NCI-H2029 treated with DMSO at 0.1 percent for 48 hours (cell line): ENCODE measurements around the gene METTL24.
"Not testable (repeated sequence)": the region's sequence is repeated elsewhere in the genome, so short reads cannot be mapped to it uniquely, and the experiment has no call there.

Experiments
- DNase-seq: peaks from one replicate; lab custom pipeline; 2025; lab: John Stamatoyannopoulos, UW

Gene METTL24

DNA sequence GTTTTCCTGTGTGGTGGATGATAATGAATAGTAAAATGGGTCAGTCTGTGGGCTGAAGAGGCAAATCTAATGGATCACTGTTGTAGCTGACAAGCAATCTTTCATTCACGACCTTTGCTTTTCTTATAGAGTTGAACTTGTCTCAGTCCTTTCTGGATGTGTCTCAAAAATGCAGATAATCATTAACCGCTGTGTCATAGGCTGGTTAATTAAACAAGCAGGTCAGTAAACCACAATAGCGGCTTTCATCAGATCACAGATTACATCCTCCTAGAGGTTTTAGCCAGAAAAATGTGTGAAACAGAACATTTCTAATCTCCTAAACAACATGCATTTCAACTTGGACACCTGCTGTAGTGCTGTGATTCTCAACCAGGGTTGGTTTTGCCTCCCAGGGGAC, 2.5 kb upstream of the METTL24 start:
- DNase-seq = no peak

DNA sequence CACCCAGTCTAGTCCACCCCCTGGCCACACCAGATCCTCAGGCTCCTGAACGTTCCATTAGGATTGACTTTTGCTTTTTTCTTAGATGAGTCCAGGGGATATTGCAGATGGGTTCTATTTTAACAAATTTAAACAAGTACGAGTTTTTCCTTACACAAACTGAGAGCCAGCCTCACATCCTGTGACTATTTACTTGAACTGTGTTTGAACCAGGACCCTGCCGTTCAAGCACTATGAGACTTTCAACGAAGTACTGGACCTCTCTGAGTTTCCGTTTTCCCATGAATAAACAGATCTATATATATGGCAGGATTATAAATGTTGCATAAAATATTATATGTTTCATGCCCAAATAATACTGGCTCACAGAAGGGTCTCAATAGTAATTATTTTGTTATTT, 1.4 kb upstream of the METTL24 start:
- no peak for DNase-seq

DNA sequence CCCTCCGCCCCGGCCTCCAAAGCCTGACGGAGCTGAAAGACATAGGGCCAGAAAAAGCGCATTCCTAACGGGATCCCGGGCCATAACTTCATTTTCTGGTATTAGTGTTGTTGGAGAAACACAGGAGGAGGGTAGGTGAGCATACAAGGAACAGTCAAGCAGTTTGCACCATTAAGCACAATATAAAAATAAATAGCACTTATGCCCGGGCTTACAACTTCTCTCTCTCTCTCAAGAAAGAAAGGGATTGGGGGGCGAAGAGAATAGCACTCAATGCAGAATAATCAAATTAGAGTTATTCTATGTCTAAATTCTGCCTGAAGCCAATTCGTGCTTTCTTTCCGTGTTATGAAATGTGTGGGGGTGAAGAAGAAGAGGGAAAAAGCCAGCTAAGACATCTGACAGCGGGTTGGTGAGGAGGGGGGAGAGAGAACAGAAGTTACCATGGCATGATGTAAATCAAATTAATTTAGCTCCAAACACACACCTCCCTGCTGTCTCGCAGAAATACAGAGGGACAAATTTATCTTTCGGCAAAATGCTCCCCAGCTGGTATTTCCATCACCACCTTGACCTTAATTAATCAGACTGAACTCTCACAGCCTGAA, 508 bp upstream of the METTL24 start:
- no peak for DNase-seq

DNA sequence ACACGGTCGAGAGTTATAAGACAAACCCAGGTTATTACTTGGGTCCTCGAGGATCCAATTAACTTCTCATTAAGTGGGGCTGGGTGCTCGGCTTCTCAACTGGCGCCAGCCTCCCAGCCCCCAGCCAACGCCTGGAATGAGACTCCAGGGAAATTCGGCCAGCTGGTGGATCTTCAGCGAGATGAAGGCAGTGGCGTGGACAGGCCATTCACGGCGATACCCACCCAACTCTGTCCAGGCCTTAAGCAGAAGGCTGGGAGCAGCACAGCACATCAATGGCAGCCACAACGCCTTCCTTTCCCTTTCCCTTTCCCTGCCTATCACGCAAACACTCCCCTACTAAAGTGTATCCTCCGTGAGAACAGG, 868 bp downstream of the METTL24 start:
- DNase-seq = no peak

DNA sequence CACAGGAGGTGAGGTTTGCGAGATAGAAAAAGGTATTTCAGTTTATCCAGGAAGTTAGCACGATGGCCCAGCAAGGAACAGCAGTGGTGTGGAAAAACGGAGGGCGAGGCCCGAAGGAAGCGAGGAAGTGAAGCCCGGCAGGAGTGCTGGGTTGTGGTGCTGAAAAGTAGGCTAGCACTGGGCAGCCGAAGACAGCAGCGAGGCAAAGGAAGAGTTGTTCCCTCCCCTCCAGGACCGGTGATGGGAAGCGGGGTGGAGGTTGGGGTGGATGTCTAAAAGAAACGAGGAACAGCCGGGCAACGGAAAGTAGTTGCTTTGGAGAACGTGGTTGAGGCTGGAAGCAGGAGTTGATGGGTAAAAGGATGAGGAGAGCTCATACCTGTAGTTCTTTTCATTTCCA, 1.4 kb downstream of the METTL24 start:
- DNase-seq = no peak

DNA sequence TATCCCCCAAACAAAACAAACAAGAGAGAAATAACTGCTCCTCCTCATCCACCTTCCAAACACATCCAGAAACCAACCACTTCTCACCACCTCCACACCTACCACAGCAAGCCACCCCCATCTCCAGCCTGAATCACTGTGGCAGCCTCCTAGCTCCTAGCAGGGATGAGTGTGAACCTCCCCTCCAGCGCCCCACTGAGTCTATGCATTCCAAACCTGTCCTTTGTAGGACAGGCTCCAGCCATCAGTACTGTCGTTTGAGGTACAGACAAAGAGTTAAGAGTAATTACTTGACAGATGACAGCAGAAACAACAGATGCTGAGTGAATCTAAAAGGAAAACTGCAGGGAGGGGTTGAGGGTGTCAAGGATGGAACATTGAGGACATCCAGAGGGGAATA, 2.4 kb downstream of the METTL24 start:
- no peak for DNase-seq

DNA sequence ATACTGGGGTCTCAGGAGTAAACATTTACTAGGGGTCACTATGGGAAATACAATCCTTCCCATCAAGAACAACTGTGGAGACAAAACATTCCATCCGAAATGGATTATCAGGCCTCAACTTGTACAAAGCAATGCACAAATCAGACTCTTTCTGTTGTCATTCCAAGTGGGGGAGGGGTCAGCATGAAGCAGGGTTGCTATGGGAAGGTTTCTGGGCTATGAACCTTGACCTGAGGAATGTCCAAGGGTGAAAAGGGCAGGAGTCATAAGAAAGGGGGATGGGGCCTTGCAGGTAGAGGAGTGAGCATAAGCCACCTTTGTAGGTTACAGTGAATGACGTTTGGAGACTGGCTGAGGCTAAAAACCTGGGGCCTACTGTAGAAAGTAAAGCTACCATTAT, 3.1 kb downstream of the METTL24 start:
- no peak for DNase-seq

DNA sequence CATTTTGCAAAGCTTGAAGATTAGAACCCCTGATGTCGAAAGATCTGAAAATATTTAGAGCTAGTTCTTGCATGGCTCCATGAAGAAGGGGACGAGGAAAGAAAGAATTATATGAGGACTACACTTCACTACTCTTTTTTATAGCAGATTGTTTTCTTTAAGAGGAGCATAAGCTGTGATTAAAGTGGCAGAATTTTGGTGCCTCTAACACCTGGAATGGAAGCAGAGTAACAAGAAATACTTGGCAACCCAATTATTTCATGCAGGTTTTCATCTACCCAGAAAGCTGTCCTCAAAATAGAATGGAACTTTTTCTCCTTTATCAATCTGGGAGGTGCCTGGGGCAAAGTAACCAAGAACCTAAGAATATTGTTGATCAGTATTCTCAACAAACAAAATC, 4.0 kb downstream of the METTL24 start:
- DNase-seq = no peak

DNA sequence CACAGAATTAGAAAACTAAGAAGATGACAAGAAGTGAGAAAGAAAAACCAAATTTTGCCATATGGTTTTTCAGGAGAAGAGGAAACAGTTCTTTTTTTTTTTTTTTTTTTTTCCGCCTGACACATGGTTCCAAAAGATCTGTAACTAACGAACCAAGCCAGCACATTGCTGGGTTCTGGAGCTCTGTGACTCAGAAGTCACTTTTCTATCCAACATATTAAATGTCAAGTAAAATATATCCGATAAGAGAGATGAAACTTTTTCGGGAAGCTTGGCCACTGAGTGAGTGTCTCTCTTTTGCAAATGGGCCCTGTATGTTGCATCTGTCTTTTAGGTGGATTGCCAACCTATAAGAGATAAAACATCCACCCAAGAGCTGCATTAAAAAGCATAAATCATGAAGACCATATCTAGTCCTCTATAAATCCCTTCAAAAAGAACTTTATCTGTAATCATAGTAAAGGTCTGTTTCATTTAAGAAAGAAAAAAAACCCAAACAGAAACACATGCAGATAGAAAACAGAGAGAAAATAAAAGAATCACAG, 4.6 kb downstream of the METTL24 start:
- no peak for DNase-seq

DNA sequence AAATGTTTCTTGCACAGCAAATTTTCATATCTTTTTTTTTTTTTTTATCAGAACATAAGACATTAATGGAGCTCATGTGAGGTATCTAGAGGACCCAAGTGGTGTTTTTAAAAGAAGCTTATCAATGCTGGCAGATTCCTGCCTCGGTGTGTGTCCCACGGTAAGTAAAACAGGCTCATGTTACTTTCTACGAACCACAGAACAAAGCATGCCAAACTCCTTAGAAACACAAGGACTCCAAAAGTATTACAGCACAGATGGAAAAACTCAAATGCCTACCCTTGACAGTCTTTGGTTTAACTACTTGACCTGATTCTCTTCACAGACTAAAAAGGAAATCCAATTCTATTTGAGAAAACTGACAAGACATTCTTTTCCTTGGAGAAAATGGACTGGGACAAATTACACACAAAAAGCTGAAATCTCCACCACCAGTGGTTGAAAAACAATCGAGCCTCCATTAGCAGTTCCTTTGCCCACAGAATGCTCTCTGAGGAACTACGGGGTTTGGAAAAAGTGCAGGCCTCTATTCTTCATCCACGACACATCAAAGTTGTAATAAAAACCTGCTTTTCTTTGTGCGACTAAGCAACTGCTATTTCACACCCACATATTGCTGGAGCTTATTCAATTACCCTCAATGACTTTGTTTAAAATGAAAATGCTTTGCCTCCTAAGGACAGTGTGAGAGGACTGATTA, 5.4 kb downstream of the METTL24 start:
- DNase-seq = no peak

DNA sequence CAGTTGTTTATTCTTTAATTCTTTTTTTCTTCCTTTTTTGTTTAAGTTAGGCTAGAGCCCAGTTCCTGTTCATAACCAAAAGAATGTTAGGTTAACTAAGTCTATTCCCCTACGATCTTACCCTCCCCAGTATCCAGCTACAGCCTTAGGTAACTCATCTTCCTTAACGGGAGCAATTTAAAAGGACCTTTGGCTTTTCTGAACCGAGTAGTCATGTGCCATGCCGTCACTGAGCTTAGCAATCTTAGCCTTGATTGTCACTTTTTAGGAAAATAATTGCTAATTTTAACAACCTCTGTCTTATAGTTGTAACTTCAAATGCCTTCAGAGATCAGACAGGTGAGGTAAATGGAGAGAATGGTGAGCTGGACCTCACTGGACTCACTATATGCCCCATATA, 6.2 kb downstream of the METTL24 start:
- DNase-seq = no peak

DNA sequence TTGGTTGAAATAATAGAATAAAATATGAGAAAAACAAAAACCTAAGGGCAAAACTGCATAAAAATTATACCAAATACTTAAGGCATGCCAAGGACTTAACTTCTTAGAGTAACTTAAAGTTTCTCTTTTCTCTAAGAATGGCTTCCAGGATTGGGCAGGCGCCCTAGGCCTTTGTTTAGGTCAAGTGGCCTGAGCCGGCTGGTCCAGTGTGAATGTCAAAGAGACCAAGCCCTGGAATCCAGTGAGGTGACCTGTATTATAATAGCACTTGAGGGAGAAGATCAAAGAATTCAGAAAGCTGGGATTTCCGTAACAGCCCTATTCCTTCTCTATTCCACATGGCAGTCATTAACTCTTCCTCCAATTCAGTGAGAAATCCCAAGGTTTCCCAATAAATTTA, 6.6 kb downstream of the METTL24 start:
- DNase-seq = no peak

DNA sequence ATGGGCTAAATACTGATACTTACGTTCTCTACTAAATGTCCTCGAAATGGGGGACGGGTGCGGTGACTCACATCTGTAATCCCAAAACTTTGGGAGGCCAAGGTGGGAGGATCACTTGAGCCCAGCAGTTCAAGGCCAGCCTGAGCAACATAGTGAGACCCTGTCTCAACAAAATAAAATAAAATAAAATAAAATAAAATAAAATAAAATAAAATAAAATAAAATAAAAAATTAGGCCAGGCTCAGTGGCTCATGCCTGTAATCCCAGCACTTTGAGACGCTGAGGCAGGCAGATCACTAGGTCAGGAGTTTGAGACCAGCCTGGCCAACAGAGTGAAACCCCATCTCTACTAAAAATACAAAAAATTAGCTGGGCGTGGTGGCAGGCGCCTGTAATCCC, 7.6 kb downstream of the METTL24 start:
- DNase-seq = not testable (repeated sequence)

DNA sequence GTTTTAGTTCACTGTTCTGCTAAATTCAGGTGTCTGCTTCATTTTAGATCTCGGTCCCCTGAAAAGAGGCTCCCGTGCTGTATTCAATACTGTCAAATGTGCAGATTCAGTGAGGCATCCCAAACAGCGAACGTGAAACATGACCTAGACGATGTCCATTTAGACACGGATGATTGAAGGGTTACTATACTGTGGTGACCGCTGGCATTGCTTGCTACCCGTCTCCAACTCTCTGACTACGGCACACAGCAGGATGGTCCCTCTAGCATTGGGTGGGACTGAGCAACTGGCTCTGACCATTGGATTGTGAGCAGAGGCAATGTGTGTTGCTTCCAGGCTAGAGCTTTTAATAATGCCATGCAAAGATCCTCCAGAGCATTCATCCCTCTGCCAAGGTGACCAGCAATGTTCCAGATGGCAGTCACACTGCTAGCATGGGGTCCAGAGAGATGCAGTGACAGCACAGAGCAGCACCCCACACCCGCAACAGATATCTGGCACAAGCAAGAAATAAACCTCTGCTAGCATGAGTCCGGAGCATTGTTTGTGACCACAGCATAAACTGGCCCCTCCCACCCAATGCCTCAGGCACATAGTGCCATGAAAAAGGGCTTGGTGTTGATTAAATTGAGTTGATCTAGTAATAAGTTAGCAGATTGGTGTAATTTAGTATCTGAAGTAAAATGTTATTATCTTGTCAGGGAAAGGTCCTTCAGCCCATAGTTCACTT, 9.0 kb downstream of the METTL24 start:
- DNase-seq = no peak

DNA sequence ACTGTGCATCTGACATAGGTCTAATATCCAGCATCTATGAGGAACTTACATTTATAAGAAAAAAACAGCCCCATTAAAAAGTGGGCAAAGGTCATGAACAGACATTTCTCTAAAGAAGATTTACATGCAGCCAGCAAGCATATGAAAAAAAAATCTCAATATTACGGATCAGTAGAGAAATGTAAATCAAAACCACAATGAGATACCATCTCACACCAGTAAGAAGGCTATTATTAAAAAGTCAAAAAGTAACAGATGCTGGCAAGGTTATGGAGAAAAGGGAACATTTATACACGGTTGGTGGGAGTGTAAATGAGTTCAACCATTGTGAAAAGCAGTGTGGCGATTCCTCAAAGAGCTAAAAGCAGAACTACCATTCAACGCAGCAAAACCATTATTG, 13.1 kb downstream of the METTL24 start:
- no peak for DNase-seq

DNA sequence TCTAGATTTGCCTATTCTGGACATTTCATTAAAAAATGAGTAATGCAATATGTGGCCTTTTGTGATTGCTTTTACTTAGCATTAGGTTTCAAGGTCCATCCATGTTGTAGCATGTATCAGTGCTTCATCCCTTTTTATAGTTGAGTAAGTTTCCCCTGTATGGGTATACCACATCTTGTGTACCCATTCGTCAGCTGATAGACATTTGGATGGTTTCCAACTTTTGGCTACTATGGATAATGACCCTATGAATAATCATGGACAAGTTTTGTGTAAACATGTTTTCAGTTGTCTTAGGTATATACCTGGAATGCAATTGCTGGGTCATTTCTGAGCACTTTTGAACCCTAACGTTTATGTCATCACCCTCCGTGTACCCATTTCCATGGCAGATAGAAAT, 15.4 kb downstream of the METTL24 start:
- DNase-seq = no peak

DNA sequence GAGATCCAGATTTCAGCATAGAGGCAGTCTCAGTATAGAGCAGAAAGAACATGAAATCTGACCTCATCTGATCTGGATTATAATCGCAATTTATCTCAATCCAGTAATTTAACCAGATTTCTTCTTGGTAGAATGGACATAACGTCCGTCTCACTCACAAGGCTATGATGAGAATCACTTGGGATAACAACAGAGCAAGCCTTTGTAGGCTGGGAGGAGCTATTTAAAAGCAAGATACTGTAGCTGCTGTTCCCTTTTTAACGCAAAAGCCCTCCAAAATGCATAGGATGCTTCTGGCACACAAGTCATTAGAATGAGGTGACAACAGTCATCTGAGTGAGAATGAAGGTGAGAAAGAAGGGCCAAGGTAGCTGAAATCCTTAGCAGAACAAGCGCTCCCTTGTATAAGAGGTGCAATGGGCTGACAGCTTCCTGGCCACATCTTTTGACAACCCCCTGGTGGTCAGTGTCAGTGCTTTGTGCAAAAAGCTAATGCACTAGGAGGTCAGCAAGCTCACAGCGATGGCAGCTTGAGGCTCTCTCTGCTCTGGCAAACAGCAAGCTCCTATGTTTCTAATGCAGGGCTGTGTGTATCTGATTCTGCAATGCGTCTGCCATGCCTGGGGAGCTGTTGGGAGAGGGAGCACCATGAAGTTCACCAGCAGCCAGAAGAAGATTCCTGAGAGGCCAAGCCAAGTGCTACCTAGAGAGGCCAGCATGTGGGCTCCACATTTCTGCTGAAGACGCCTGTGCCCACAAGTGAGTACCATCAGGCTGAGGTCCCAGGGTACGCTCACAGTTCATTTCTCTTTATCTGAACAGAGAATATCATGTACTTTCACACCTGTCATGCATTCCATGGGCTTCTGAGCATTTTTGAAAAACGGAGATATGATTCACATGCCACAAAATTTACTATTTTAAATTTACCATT, 16.2 kb downstream of the METTL24 start:
- no peak for DNase-seq

DNA sequence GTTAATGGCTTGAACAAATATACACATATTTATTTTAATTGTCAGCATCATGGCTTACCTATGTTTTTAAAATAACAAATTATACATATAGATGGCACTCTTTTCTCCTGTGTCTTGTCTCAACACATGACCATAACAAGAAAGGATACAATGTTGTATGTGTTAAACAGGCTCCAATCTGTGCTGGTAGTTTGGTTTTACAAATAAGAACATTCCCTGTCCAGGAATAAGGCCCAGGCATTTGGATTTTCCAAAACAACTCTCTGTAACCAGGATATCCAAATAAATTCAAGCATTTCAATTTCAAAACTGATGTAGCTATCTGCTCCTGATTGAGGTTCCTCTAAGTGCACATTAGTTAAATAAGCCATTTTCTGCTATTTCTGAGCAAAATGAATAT, 17.1 kb downstream of the METTL24 start:
- no peak for DNase-seq

DNA sequence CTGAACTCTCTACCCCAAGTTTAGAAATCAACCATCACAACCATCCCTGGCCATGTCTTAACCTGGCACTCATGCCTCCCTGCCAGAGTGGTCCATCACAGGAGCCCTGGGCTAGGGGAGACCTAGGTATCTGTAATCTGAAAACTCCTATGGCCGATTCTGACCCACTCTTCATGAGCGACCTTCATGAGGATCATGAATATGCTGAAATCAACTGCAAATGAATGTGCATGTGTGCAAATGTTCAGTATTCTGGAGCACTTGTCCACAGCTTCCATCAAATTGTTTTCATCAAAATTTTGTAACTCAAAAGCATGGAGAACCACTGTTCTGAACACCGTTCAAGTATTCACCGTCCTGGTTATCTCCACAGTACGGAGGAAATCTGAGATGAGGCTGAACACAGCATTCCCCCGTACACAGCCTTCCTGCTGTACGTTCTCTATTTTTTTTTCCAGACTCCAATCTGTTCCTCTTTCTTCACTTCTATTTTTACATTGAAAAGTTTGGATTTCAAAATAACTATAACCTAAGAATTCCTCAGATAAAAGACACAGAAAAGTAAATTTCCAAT, 17.7 kb downstream of the METTL24 start:
- DNase-seq = no peak

DNA sequence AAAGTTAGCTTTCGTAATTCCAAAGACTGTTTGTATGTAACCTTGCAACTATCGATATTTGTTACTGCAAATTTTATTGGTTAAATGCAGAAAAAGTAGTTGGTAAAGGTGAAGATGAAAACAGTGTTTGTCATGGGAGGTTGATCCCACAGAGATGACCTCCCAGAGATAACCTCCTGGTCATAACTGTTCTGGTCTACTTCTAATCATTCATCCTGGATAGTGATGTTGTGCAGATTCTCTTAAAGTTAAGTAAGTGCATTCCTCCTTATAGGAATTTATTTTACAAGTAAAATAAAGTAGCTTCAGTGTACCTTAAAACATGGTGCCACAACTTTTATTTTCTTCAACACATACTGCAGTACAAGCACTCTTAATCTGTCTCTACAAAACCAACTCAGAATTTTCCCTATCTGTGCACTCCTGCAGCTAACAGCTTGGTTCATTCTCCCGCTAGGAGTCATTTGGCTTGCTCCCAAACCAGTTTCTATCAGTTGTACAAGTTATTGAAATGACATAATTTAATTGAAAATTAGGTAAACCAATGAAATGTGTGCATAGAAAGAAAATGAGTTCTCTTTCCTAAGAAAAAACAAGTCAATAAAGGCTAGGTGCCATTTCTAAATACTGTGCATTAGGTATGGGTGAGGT, 19.2 kb downstream of the METTL24 start:
- no peak for DNase-seq

DNA sequence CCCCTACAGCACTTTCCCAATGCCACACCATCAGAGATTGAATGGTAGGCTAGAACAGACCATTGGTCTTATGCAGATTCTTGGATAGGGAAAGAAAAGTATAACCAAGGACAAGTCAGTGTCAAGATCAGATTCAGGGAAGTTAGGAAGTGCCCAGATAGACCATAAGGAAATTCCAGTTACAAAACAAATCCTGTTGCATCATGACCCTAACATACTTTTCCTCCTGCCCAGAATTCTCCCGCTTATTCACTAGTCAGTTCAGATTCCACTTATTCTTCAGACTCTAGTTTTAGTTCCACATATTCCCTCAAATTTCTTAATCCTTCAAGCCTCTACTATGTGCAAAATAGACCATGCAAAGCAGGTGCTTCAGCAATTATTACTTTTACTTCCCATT, 20.7 kb downstream of the METTL24 start:
- no peak for DNase-seq
